ENCODE measurements around the gene KIF25. TPM values are rescaled to one million over a fixed set of nuclear protein-coding genes. Genes with fewer than 3 reads are reported as not detected.

The KIF25 gene
- total RNA-seq, 1 experiment from 2014 or later: 0.28 TPM

DNA sequence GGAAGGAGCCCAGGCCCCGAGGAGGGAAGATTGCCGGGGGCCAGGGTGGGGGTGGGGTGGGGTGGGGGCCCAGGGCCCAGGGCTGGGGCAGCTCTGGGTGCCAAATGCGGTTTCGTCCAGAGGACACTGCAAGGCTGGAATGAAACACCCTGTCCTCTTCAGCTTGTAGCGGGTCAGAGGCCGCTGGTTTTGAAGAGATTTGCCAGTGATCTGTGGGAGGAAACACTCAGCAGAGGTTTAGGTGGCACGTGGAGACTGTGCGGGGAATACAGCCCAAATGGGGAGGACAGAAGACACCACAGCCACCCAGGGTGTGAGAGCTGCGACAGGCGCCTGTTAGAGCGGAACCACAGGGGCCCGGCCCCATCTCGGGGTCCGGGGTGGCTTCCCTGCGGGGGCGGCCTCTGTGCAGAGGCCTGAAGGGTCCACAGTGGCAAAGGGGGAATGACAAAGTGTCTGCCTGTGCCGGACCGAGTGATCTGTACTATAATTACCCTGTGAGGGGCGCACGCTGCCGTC is 52.3 kb downstream of the KIF25 start (continued):
- TF ChIP-seq, protein P1, sequence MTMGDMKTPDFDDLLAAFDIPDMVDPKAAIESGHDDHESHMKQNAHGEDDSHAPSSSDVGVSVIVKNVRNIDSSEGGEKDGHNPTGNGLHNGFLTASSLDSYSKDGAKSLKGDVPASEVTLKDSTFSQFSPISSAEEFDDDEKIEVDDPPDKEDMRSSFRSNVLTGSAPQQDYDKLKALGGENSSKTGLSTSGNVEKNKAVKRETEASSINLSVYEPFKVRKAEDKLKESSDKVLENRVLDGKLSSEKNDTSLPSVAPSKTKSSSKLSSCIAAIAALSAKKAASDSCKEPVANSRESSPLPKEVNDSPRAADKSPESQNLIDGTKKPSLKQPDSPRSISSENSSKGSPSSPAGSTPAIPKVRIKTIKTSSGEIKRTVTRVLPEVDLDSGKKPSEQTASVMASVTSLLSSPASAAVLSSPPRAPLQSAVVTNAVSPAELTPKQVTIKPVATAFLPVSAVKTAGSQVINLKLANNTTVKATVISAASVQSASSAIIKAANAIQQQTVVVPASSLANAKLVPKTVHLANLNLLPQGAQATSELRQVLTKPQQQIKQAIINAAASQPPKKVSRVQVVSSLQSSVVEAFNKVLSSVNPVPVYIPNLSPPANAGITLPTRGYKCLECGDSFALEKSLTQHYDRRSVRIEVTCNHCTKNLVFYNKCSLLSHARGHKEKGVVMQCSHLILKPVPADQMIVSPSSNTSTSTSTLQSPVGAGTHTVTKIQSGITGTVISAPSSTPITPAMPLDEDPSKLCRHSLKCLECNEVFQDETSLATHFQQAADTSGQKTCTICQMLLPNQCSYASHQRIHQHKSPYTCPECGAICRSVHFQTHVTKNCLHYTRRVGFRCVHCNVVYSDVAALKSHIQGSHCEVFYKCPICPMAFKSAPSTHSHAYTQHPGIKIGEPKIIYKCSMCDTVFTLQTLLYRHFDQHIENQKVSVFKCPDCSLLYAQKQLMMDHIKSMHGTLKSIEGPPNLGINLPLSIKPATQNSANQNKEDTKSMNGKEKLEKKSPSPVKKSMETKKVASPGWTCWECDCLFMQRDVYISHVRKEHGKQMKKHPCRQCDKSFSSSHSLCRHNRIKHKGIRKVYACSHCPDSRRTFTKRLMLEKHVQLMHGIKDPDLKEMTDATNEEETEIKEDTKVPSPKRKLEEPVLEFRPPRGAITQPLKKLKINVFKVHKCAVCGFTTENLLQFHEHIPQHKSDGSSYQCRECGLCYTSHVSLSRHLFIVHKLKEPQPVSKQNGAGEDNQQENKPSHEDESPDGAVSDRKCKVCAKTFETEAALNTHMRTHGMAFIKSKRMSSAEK (CRISPR knock-in tag; IDR thresholded peaks at IDR 0.05; ENCODE audit: borderline replicate concordance): no peak
- TF ChIP-seq ZNF219 (CRISPR knock-in tag; IDR thresholded peaks at IDR 0.05; ENCODE audit: borderline replicate concordance): no peak
- TF ChIP-seq, protein P2, sequence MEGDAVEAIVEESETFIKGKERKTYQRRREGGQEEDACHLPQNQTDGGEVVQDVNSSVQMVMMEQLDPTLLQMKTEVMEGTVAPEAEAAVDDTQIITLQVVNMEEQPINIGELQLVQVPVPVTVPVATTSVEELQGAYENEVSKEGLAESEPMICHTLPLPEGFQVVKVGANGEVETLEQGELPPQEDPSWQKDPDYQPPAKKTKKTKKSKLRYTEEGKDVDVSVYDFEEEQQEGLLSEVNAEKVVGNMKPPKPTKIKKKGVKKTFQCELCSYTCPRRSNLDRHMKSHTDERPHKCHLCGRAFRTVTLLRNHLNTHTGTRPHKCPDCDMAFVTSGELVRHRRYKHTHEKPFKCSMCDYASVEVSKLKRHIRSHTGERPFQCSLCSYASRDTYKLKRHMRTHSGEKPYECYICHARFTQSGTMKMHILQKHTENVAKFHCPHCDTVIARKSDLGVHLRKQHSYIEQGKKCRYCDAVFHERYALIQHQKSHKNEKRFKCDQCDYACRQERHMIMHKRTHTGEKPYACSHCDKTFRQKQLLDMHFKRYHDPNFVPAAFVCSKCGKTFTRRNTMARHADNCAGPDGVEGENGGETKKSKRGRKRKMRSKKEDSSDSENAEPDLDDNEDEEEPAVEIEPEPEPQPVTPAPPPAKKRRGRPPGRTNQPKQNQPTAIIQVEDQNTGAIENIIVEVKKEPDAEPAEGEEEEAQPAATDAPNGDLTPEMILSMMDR (IDR thresholded peaks at IDR 0.05): no peak

DNA sequence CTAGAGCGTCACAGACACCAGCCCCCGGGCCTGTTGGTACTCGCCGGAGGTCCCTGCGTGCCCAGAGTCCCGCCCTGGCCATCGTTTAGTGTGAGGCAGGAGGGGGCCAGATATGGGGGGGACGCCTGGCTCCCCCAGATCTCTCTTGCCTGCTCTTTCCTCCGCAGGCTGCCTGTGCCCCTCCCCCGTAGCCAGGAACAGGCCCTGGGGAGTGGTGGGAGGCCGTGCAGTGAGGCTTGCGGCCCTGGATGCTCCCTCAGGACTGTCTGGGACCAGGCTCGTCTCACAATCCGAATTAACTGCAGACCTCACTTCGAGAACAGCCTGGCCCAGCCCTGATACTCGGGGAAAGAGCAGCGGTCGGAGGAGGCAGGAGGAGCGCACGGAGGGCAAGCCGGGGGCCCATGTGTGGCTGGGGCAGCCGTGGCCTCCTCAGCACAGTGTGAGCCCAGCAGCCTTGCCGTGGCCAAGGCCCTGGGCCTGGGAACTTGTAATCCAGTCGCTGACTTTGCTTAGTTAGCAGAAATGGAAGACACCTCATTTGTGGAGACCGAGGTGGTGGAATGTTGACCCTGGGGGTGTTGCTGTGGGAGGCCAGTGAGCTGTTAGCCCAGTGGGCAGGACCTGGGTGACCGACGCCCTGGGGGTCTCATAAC is 52.9 kb downstream of the KIF25 start:
- Mint-ChIP-seq H3K36me3 (no peaks in the 10 kb centered on the region), H3K9me3 (no peaks in the 10 kb centered on the region), H3K4me3 (no peak overlapping the region), H3K27me3 (ENCODE audit: low read depth) (no peaks in the 10 kb centered on the region), H3K4me1 (no peaks in the 10 kb centered on the region), H3K27ac (0 out of 2 replicates have a peak overlapping the region, but pooled peaks have one; percentile 53)
- POLR2A ChIA-PET: no interaction called here
- no peak for DNase-seq (ENCODE audit: low spot score)
- CTCF ChIA-PET: interaction anchor here (0.5 to 1.7 kb wide), 4 partner anchors 52 to 1188 kb away, joined by 3 to 4 read pairs (median 3); no protein-coding TSS in a partner anchor
- TF ChIP-seq ETV6 (CRISPR knock-in tag; IDR thresholded peaks at IDR 0.05) (no peak), ZNF396 (CRISPR knock-in tag; IDR thresholded peaks at IDR 0.05; ENCODE audit: borderline replicate concordance) (no peak), ZNF671 (CRISPR knock-in tag; IDR thresholded peaks at IDR 0.05) (no peak), ZNF121 (CRISPR knock-in tag; IDR thresholded peaks at IDR 0.05) (no peak), SMAD4 (CRISPR knock-in tag; IDR thresholded peaks at IDR 0.05) (no peak), ZBTB21 (CRISPR knock-in tag; IDR thresholded peaks at IDR 0.05; ENCODE audit: borderline replicate concordance) (no peak), TEAD1 (CRISPR knock-in tag; IDR thresholded peaks at IDR 0.05) (no peak), RELA (CRISPR knock-in tag; IDR thresholded peaks at IDR 0.05; ENCODE audit: borderline replicate concordance) (no peak), MXD4 (CRISPR knock-in tag; IDR thresholded peaks at IDR 0.05; ENCODE audit: borderline replicate concordance) (no peak)
- TF ChIP-seq, protein P3, sequence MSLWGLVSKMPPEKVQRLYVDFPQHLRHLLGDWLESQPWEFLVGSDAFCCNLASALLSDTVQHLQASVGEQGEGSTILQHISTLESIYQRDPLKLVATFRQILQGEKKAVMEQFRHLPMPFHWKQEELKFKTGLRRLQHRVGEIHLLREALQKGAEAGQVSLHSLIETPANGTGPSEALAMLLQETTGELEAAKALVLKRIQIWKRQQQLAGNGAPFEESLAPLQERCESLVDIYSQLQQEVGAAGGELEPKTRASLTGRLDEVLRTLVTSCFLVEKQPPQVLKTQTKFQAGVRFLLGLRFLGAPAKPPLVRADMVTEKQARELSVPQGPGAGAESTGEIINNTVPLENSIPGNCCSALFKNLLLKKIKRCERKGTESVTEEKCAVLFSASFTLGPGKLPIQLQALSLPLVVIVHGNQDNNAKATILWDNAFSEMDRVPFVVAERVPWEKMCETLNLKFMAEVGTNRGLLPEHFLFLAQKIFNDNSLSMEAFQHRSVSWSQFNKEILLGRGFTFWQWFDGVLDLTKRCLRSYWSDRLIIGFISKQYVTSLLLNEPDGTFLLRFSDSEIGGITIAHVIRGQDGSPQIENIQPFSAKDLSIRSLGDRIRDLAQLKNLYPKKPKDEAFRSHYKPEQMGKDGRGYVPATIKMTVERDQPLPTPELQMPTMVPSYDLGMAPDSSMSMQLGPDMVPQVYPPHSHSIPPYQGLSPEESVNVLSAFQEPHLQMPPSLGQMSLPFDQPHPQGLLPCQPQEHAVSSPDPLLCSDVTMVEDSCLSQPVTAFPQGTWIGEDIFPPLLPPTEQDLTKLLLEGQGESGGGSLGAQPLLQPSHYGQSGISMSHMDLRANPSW (CRISPR knock-in tag; conservative IDR thresholded peaks at IDR 0.05; ENCODE audit: low read depth): no peak
- TF ChIP-seq, protein P4, sequence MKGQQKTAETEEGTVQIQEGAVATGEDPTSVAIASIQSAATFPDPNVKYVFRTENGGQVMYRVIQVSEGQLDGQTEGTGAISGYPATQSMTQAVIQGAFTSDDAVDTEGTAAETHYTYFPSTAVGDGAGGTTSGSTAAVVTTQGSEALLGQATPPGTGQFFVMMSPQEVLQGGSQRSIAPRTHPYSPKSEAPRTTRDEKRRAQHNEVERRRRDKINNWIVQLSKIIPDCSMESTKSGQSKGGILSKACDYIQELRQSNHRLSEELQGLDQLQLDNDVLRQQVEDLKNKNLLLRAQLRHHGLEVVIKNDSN (CRISPR knock-in tag; IDR thresholded peaks at IDR 0.05): no peak
- 0 out of 2 replicates have a peak, but pooled peaks have one; percentile 17 for ATAC-seq

All from WTC11 (cell line).